ENCODE measurements around the gene LHFPL6. TPM values are rescaled to one million over a fixed set of nuclear protein-coding genes. Genes with fewer than 3 reads are reported as not detected.

LHFPL6 gene
- total RNA-seq, 1 donor from 2014 or later, result 0.45 TPM

DNA sequence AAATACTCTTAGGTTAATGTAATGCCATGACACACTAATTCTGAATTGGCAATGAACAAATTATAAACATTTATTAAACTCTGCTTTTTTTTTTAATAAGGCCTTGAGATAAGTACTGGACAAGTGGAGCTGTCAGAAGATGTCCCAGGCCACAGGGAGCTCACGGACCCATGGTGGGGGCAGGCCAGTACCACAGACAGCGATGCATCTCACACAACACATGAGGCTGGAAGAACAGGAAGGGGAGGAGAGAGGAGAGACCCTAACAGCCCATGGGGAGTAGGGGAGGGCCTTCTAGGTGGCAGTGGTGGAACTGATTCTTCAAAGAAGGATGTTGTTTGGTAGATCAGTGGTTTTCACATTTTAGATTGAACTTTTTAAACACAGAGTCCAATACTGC, 128.4 kb downstream of the LHFPL6 start:
- intact Hi-C loops (cut with micrococcal nuclease), result no loop called here

- intact Hi-C loops (cut with micrococcal nuclease), result no loop called here
Observed at GRCh38 chr13:39469676-39470075, 133.3 kb downstream of the LHFPL6 start.

GRCh38 chr13:39468306-39468705, 134.7 kb downstream of the LHFPL6 start:
- intact Hi-C loops (cut with micrococcal nuclease), result no loop called here

GRCh38 chr13:39463611-39464010, 139.4 kb downstream of the LHFPL6 start:
- intact Hi-C loops (cut with micrococcal nuclease), result no loop called here

- intact Hi-C loops (cut with micrococcal nuclease), result no loop called here
Observed at GRCh38 chr13:39462906-39463305, 140.1 kb downstream of the LHFPL6 start.

DNA sequence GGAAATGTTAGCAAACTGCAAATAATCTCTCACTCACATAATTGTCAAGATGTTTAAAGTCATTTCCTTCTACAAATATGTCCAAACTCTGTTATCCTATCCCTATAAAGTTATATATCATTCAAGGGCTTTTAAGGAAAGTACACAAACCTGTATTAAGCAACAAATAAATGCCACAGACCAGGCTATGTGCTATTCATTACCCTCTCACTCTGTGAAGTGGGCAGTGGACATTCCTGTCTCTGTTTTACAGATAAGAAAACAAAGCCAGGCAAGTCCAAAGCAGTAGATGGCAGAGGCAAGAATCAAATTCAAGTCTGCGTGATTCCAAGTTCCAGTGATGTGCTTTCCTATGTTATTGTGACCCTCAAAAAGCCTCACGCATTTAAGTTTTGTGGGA, 140.6 kb downstream of the LHFPL6 start:
- intact Hi-C loops (cut with micrococcal nuclease), result no loop called here

DNA sequence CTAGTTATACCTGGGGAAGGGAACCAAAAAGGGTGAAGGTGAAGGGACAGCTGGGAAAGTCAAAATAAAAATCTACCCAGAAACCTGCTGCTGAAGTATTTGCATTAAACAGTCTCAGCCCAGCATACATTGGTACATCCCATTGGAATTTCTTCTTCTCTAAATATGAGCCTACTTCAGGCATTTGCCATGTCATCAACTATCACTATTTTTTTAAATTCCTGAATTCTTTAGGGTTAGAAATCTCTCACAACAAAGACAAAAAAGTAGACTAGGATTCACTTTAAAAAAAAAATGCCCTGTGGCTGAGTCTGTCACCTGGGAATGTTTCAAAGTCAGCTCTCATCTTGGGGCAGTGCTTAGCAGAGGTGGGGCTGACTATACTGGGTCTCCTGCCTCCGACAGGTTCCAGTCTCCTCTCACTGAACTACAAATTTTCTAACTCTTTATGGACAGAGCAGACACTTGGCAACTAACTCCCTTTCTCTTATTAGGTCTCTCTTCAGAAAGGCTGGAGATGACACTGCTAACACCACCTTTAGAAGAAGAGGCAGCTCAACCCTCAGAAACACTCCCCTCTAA, 141.2 kb downstream of the LHFPL6 start:
- intact Hi-C loops (cut with micrococcal nuclease), result no loop called here

- intact Hi-C loops (cut with micrococcal nuclease), result no loop called here
Observed at GRCh38 chr13:39457274-39457673, 145.7 kb downstream of the LHFPL6 start.

DNA sequence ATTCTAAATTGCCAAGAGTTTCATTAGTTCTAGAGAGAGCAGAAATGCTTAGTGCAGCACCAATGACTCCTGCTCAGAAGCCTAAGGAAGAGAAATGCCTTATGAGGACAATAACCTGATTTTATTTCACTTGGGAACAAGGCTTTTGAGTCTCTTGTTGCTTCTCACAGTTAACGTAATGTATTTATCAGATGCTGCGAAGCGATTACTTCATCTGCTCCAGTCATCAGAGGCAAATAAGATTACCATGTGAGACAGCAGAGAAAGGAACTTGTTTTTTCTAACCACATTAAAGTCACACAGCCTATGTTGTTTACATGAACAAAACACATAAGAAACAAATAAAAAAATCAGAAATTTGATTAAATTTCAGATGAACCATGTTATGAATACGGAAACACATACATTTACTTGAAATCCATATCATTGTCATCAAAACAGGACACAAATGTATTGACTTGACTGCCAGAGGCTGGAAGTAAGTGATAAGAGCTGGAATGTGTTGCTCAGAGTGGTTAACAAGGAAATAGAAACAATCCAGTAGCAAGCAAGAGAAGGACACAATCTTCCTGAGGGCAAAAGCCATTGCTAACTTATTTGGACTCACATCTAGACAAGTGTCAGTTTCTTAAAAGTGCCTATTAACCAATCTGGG, 147.3 kb downstream of the LHFPL6 start:
- intact Hi-C loops (cut with micrococcal nuclease), result no loop called here

- intact Hi-C loops (cut with micrococcal nuclease), result no loop called here
Observed at GRCh38 chr13:39452834-39453233, 150.2 kb downstream of the LHFPL6 start.

GRCh38 chr13:39452417-39452816, 150.6 kb downstream of the LHFPL6 start:
- intact Hi-C loops (cut with micrococcal nuclease), result no loop called here

DNA sequence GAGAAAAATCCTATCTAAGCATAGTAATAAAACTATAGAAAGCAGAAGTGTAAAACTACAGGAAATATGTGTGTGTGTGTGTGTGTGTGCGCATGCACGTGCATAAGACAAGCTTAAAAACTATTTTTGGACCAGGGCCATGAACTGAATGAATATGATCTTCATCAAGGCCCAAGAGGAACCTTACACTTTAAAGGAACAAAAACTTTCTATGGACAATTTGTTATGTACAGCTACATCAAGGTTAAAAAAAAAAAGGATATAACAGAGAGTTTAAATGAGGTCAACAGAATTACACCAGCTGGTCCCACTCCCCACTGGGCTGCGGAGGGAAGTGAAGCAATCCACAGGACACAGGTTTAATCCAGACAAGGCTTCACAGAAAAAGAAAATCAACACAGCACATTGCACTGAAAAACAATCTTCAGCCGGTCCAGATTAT, 151.1 kb downstream of the LHFPL6 start:
- intact Hi-C loops (cut with micrococcal nuclease), result no loop called here

- intact Hi-C loops (cut with micrococcal nuclease), result no loop called here
Observed at GRCh38 chr13:39451301-39451700, 151.7 kb downstream of the LHFPL6 start.

- intact Hi-C loops (cut with micrococcal nuclease), result no loop called here
Observed at GRCh38 chr13:39450176-39450575, 152.8 kb downstream of the LHFPL6 start.

DNA sequence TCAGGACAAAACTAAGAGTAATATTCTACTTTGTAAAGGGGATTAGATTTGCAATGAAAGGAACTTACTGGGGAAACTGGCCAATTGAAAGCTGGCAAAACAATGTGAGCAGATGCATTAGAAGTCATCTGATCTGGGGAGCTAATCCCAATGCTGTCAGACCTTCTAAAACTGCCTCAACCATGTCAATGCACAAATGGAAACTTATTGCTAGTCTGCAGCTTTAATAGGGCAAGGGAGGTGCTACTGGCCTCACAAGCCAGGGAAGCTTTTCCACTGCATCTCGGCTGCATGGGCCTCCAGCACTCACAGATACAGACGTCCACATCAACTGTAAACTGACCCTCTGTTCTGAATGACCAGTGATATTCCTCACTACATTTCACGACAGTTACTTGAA, 154.2 kb downstream of the LHFPL6 start:
- intact Hi-C loops (cut with micrococcal nuclease), result no loop called here

DNA sequence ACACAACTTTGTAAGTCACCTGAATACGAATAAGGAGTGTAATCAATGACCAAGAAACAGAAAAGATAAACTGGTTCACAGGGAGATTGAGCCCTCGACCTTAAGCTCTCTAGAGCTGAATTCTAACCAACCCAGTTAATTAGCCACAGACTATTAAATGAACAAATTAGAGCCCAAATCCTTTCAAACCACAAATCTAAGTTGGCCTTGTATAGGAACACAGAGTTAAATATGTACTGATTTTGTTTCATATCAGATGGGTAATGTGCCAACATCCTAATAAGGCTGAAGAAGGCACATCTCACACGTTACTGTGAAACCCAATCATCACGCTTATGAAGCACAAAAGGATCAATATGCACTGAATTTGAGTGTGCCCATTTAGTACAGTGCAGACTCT, 156.1 kb downstream of the LHFPL6 start:
- intact Hi-C loops (cut with micrococcal nuclease), result no loop called here

GRCh38 chr13:39444866-39445265, 158.1 kb downstream of the LHFPL6 start:
- intact Hi-C loops (cut with micrococcal nuclease), result no loop called here

DNA sequence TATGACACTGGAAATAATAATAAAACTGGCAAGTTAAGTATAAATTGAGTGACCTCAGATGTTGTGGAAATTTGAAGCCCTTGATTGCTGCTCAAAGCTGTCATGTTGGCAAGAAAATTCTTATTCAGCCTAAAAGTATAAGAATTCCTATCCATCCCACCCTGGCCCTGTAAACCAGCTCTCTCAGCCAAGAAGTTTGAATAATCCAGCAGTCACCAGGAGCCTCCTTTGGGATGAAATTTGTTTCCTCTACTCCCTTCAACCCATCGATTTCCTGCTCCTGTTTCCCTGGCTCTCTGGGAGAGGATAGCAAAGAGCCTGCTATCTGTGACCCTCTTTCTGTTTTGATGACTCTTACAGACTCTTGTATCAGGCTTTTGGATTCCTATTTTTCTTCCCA, 169.3 kb downstream of the LHFPL6 start:
- intact Hi-C loops (cut with micrococcal nuclease), result no loop called here

GRCh38 chr13:39432196-39432595, 170.8 kb downstream of the LHFPL6 start:
- intact Hi-C loops (cut with micrococcal nuclease), result no loop called here

GRCh38 chr13:39422845-39423565, 180.0 kb downstream of the LHFPL6 start:
- intact Hi-C loops (cut with micrococcal nuclease), result no loop called here

DNA sequence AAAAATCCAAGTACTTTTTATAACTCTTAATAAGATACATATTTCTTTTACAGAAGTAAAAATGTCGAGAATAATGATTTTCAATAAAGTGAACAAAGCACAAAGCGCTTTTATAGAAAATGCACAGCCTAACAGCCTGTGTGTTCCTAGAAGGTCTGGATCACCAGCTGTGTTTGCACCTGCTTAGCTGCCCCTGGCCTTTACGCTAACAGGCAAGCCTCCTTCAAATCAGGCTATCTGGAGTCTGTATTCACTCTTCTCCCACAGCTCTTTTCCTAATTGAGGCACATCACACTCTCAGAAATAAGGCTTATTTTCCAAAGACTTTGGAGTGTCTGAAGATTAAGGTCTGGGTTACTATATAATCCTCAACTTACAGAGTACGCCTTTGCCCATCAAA, 183.1 kb downstream of the LHFPL6 start:
- intact Hi-C loops (cut with micrococcal nuclease), result no loop called here

GRCh38 chr13:39419068-39419467, 183.9 kb downstream of the LHFPL6 start:
- intact Hi-C loops (cut with micrococcal nuclease), result no loop called here

DNA sequence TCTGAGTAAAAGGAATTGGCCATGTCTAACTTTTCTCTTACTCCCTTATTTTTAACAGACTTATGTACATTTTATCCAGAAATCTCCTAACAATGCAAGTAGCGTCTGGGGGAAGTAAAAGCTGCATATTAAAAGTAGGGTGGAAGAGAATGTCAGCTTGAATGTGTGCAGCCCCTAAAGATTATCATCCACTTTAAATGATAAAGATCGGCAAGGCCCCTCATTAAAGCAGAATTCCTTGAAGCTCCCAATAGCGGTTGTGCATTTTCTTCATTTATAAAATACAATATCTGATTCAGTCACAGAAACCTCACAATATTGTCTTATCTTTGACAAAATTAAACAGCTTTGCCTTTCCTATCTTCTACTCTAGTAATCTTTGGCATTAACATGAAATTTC, 184.6 kb downstream of the LHFPL6 start:
- intact Hi-C loops (cut with micrococcal nuclease), result no loop called here

Data from T-helper 2 cell treated with Interferon-gamma antibody and Interleukin-4, amounts not matched to agents 100 ng/mL and 5 ng/mL, for 36 hours (primary cell).